PFSK-1 (cell line): ENCODE measurements around the gene CCL8.

Experiments used
- FOXP2 ChIP-seq: optimal IDR thresholded peaks from 2 replicates; pipeline ENCODE3; 2011; ENCODE audit warnings: borderline replicate concordance, control low read depth, inconsistent platforms; ENCODE audit not compliant: insufficient read depth; ENCODE audit errors: extremely low read length, extremely low read depth
- POLR2AphosphoS5 ChIP-seq: IDR thresholded peaks from 2 replicates; pipeline ENCODE4 v1.6.1; 2012; ENCODE audit warnings: low read depth, mild to moderate bottlenecking, control low read depth, low read length, moderate library complexity
- SIN3A ChIP-seq: IDR thresholded peaks from 2 replicates; pipeline ENCODE4 v1.6.1; 2012; ENCODE audit warnings: mild to moderate bottlenecking, low read length, moderate library complexity, borderline replicate concordance; ENCODE audit not compliant: insufficient read depth
- TAF1 ChIP-seq: IDR thresholded peaks from 2 replicates; pipeline ENCODE4 v1.6.1; 2012; ENCODE audit warnings: low read length, control low read depth, borderline replicate concordance; ENCODE audit not compliant: insufficient read depth
- TF ChIP-seq, protein P1 (sequence below), 2 experiments: IDR thresholded peaks; 2 replicates each; pipeline versions ENCODE4 v1.6.1 to v1.8.0; 2011 to 2012; ENCODE audit warnings: low read depth in 2 of 2, low read length in 2 of 2, control low read depth in 1 of 2, inconsistent platforms in 1 of 2, mild to moderate bottlenecking in 1 of 2, moderate library complexity in 1 of 2; ENCODE audit not compliant: insufficient read depth in 1 of 2

Gene CCL8

GRCh38 chr17:34337701-34338100 lies 18.5 kb downstream of the CCL8 start:
- no peak for TF ChIP-seq POLR2AphosphoS5
- no peak for TF ChIP-seq FOXP2
- TF ChIP-seq SIN3A, result no peak
- TF ChIP-seq TAF1, result no peak
- TF ChIP-seq, protein P1, sequence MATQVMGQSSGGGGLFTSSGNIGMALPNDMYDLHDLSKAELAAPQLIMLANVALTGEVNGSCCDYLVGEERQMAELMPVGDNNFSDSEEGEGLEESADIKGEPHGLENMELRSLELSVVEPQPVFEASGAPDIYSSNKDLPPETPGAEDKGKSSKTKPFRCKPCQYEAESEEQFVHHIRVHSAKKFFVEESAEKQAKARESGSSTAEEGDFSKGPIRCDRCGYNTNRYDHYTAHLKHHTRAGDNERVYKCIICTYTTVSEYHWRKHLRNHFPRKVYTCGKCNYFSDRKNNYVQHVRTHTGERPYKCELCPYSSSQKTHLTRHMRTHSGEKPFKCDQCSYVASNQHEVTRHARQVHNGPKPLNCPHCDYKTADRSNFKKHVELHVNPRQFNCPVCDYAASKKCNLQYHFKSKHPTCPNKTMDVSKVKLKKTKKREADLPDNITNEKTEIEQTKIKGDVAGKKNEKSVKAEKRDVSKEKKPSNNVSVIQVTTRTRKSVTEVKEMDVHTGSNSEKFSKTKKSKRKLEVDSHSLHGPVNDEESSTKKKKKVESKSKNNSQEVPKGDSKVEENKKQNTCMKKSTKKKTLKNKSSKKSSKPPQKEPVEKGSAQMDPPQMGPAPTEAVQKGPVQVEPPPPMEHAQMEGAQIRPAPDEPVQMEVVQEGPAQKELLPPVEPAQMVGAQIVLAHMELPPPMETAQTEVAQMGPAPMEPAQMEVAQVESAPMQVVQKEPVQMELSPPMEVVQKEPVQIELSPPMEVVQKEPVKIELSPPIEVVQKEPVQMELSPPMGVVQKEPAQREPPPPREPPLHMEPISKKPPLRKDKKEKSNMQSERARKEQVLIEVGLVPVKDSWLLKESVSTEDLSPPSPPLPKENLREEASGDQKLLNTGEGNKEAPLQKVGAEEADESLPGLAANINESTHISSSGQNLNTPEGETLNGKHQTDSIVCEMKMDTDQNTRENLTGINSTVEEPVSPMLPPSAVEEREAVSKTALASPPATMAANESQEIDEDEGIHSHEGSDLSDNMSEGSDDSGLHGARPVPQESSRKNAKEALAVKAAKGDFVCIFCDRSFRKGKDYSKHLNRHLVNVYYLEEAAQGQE (IDR thresholded peaks at IDR 0.05; ENCODE audit: insufficient read depth in 1 of 2, low read depth in 2 of 2, low read length in 2 of 2), result no peak

GRCh38 chr17:34339138-34339770 lies 20.0 kb downstream of the CCL8 start:
- no peak for TF ChIP-seq TAF1
- TF ChIP-seq SIN3A, result no peak
- TF ChIP-seq, protein P1 (IDR thresholded peaks at IDR 0.05; ENCODE audit: insufficient read depth in 1 of 2, low read depth in 2 of 2, low read length in 2 of 2), result no peak
- no peak for TF ChIP-seq POLR2AphosphoS5
- TF ChIP-seq FOXP2, result no peak

GRCh38 chr17:34341916-34342315 lies 22.7 kb downstream of the CCL8 start:
- no peak for TF ChIP-seq POLR2AphosphoS5
- TF ChIP-seq TAF1, result no peak
- TF ChIP-seq, protein P1 (IDR thresholded peaks at IDR 0.05; ENCODE audit: insufficient read depth in 1 of 2, low read depth in 2 of 2, low read length in 2 of 2), result no peak
- TF ChIP-seq SIN3A, result no peak
- no peak for TF ChIP-seq FOXP2

- TF ChIP-seq FOXP2 (no peak), POLR2AphosphoS5 (no peak), SIN3A (no peak), TAF1 (no peak)
- TF ChIP-seq, protein P1 (IDR thresholded peaks at IDR 0.05; ENCODE audit: insufficient read depth in 1 of 2, low read depth in 2 of 2, low read length in 2 of 2), result no peak
Observed at GRCh38 chr17:34347063-34347462, 27.8 kb downstream of the CCL8 start.
